SK-N-DZ (cell line): ENCODE results near the gene RBP7.
A peak's percentile ranks its signal among the peaks of the same experiment; 100 is the strongest.
"Not testable (repeated sequence)": the region's sequence is repeated elsewhere in the genome, so short reads cannot be mapped to it uniquely, and the experiment has no call there.

ENCODE experiments used
- DNase-seq: peaks from one replicate; pipeline ENCODE4 v3.0.0-alpha.2; 2015; ENCODE audit warnings: low spot score

RBP7 gene

DNA sequence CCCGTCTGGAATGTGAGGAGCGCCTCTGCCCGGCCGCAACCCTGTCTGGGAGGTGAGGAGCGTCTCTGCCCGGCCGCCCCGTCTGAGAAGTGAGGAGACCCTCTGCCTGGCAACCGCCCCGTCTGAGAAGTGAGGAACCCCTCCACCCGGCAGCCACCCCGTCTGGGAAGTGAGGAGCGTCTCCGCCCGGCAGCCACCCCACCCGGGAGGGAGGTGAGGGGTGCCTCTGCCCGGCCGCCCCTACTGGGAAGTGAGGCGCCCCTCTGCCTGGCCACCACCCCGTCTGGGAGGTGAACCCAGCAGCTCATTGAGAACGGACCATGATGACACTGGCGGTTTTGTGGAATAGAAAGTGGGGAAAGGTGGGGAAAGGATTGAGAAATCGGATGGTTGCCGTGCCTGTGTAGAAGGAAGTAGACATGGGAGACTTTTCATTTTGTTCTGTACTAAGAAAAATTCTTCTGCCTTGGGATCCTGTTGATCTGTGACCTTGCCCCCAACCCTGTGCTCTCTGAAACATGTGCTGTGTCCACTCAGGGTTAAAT lies 32.0 kb downstream of the RBP7 start:
- not testable (repeated sequence) for DNase-seq

DNA sequence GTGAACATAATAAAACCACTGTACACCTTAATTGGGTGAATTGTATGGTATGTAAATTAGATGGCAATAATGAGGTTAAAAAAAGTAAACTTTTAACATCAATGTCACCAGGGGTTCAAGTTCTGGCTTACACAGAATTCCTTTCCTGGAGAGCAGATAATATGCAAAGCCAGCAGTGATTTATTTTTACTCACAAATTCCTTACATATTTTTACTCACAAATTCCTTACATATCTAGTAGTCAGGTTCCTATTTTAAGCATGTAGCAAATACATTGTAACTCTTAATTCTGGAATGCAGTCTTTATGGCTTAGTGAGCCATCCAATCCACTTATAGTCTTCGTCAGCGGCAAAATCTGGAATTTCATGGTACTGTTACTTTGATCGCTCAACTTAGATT lies 34.4 kb downstream of the RBP7 start:
- no peak for DNase-seq

DNA sequence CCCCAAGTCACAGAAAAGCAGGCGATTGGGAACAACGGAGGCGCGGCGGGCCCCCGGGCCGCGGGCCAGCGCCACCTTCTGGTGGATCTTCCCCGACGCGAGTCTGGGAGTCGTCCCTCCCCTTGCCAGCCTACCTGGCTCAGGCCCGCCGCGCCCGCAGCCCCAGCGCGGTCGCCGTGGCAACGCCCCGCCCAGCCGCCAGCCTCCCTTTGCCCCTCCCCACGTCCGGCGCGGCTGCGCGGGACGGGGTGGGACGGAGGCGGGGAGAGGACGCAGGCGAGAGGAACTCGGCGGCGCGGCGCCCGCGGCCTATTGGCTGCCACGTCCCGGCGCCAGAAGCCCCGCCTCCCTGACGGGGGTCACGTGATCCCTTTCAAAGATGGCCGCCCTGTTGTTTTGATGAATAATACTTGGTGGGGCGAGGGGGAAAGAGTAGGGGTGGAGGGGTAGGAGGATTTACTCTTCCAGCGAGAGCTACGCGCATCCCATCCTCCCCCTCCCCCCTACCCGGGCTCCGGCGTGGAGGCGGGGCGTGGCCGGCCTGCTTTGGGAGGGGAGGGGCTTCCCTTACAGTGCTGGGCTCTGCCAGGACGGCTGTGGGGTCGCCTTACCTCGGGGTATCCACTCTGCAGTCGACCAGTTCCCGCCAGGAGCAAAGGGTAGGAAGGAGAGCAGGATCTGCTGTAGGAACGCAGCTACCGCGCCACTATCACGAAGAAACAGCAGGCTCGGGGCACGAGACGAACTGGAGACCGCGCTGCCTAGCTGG lies 35.7 kb downstream of the RBP7 start, which contains the start of gene UBE4B:
Gene UBE4B, plus strand, starts transcription at position 369 of the 769 bp plus-strand sequence. CDS start 713 bp downstream, outside the sequence.
- DNase-seq: peak; percentile 96

DNA sequence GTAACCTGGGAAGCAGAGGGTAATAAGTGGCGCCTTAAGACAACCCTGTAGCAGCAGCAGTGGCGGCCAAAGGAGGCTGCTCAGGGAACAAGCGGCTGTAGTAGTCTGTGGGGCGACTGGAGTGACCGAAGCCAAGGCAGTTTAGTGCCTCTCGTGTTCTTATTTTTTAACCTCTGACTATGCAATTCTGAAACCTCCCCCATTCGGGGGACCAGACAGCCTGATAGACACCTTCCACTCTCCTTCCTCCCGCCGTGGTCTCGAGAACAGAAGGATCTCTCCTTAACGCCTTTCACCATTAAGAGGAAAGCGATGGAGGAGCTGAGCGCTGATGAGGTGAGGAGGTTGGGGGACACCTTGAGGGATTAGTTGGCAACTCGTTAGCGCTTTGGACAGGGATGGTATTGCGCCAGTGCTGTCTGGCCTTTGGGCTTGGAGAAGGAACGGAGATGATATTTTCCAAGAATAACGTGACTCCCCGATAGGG lies 36.4 kb downstream of the RBP7 start:
- no peak for DNase-seq

DNA sequence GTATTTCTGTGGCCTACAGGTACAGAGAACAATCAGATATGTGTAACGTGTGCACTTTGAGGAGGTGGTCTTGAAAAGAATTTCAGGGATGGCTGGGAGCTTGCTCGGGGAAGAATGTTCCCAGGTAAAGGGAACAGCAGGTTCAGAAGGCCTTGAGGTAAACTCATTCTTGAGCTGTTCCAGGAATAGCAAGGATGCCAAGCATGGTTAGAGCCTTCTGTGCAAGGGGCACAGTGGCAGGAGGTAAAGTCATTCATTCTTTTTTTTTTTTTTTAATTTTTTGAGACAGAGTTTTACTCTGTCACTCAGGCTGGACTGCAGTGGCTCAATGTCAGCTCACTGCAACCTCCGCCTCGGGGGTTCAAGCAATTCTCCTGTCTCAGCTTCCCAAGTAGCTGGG lies 45.7 kb downstream of the RBP7 start:
- no peak for DNase-seq

DNA sequence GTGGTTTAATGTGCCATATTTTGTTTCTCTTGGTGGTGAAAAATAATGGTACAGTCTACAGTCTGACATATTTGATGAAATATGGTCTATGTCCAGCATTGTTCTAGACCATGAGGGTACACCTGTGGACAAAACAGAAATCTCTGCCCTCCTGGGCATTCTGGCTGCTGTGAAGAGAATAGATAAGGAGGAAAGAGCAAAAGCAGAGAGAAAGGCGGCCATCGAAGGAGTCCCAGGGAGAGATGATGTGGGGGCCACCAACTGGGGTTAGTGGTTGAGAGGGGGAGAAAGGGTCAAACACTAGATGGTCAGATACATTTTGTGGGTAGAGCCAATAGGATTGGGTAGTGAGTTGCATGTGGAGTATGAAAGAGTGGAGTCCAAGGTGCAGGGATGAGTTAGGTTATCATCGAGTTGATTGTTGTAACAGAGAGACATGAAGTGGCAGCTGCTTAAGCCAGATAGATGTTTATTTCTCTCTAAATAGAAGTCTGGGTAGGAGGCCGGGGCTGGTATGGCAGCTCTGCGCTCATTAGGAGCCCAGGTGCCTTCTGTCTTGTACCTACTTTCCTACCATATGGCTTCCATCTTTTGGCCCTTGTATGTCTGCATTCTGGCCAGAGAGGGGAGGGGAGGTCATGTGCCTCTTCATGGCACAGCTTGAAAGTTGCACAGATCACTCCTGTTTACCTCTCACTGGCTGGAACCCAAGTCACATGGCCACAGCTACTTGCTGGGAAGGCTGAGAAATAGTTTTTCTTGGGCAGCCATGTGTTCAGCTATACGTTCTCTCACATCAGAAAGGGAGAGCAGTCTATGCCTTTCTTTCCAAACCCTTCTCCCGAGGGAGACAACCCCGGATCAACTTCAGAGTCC lies 48.7 kb downstream of the RBP7 start:
- no peak for DNase-seq

DNA sequence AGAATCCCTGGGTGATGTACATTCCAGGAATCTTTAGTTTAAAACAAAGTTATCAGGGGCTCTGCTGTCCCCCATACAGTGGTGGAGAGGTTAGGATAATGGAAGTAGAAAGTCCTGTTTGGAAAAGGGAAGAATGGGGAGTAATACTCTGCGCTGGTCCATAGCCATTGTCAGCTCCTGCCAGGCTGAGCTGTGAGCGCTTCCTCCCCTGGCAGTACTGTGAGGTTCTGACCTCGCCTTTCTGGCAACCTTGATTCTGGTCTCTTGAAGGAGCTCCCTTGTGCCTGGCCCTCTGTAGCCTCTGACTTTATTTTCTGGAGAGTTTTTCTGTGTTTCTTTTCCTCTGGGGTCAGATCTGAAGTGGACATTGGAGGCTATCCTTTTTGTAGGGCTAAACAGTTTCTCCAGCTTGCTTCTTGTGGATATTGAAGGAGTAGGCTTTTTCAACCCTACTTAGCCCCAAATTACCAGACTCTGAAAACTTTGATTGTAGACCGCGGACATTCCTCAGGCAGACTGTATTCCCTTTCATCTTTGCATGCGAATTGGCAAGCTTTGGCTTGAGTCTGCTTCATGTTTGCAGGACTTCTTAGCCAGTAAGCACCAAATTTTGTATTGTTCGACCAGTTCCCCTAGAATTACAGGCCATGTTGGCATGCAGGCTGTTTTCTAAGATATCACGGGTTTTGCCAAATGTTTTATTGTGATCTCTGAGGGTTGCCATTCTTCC lies 49.5 kb downstream of the RBP7 start:
- DNase-seq: no peak

DNA sequence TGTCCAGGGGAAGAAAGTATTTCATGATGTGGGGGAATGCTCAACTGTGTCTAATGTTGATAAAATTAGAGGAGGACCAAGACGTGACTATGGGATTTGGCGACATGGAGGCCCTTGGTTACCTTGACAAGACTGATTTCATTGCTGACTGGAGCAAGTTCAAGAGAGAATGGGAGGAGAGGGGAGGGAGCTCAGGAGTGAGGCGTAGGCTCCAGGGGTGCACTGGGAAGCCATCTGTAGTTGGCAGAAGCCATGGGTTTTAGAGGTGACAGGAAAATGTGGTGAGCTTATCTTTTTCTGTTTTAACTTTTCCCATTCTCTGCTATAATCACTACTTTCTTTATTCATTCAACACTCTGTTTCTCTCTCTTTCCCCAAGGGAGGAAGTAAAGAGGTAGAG lies 51.6 kb downstream of the RBP7 start:
- DNase-seq: no peak

DNA sequence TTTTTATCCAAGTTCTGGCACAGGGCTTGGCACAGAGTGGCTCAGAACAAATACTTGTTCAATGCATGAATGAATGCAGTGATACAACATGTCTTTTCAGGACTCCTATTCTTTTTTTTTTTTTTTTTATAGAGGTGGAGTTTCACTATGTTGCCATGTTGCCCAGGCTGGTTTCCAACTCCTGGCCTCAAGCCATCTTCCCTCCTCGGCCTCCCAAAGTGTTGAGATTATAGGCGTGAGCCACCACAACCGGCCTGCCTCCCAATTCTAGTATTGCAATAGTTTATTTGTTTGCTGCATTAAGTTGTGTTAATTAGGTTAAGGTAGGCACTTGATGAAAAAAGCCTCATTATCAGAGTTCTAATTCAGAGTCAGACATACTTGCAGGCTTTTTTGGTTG lies 53.6 kb downstream of the RBP7 start:
- DNase-seq: no peak

DNA sequence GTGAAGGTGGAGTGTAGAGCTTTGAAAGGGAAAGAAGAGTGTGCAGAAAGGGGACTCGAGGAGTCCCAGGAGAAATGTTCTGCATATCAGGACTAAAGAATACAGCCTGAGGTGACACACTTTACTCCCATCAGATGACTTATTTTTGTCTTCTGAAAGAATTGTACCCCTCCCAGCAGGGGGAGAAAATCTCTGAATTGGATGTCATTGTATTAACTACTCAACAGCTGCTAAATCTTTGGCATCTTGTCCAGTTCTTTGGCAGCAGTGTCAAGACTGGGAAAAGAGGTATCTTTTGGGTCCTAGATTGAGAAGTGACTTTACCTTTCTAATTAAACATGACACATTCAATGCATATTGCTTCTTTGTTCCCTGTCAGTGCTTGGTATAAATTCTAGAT lies 54.6 kb downstream of the RBP7 start:
- DNase-seq: no peak

DNA sequence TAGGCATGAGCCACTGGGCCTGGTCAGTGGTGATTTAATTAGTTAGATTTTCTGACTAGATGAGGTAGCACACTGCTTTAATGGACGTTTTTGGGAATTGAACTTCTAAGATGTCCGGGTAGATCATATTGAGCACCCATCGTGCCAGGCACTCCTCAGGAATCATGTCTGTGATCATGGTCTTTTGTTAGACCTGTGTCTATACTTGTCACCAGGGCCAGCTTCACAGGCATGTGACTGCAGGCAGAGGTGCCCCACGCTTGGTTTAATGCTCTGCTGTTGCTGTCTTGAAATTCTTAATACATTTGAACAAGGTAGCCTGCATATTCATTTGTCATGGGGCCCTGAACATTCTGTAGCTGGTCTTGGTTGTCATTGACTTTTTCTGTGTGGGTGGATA lies 55.3 kb downstream of the RBP7 start:
- DNase-seq: no peak

DNA sequence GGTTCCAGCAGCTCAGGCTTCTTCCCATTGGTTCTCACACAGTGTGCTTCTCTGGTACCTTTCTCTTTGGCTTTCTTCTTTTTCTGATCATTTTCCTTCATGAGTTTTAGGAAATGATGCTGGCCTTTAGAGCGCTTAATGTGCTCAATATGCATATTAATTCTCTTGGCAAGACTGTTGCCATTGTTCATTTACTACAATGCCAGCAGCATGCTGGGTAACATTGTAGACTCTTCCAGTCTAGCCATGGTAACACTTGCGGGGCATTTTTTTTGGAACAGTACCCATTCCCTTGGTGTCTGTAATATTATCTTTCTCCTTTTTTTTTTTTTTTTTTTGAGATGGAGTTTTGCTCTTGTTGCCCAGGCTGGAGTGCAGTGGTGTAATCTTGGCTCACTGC lies 57.4 kb downstream of the RBP7 start:
- no peak for DNase-seq

DNA sequence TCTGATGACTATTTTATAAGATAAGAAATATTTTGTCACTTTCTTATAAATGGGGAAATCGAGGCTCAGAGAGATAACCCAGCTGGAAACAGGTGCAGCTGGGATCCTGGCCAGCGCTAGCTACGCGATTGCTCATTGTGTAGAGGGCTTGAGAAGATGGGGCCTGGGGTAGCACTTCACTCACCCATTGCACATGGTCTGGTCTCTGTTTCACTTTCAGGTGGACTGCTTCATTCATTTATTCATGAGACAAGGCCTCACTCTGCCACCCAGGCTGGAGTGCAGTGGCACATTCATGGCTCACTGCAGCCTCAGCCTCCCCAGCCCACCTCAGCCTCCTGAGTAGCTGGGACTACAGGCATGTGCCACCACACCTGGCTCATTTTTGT lies 59.6 kb downstream of the RBP7 start:
- no peak for DNase-seq

DNA sequence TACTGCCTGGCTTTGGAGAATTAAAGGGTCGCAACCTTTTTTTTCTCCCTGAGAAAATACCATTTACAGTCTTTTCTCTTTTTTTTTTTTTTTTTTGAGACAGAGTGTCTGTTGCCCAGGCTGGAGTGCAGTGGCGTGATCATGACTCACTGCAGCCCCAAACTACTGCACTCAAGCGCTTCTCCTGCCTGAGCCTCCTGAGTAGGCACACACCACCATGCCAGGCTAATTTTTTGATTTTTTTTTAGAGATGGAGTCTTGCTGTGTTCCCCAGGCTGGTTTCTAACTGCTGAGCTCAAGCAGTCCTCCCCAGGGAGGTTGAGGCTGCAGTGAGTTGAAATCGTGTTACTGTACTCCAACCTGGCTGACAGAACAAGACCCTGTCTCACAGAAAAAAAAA lies 60.3 kb downstream of the RBP7 start:
- DNase-seq: no peak

DNA sequence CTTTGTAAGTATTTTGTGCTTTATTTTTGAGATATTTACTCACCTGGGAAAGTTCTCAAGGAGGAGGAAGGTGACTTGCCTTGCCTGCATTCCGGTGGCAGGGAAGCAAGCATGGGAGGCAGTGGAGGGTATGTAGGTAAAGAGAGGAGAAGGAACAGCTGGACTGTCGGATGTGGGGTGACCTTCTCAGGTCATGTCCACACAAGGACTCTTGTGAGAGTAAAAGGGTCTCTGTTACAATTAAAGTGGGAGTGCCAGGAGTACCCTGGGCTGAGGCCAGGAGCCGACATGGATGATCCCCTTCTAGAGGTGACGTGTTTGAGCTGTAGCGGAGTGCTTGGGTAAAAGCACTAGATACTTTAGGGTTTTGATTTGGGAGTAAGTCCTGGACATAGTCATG lies 60.8 kb downstream of the RBP7 start:
- DNase-seq: no peak

DNA sequence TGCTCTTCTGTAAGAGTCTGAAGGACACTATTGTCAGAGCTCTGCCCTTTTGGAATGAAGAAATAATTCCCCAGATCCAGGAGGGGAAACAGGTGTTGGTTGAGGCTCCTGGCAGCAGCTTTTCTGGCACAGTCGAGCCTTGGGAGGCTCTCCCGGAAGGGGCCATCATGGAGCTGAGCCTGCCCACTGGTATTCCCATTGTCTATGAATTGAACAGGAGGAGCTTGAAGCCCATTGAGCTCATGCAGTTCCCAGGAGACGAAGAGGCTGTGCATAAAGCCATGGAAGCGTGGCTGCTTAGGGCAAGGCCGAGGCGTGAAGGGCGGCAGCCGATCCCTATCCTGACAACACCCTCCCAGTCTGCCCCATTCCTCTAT lies 62.3 kb downstream of the RBP7 start:
- no peak for DNase-seq

DNA sequence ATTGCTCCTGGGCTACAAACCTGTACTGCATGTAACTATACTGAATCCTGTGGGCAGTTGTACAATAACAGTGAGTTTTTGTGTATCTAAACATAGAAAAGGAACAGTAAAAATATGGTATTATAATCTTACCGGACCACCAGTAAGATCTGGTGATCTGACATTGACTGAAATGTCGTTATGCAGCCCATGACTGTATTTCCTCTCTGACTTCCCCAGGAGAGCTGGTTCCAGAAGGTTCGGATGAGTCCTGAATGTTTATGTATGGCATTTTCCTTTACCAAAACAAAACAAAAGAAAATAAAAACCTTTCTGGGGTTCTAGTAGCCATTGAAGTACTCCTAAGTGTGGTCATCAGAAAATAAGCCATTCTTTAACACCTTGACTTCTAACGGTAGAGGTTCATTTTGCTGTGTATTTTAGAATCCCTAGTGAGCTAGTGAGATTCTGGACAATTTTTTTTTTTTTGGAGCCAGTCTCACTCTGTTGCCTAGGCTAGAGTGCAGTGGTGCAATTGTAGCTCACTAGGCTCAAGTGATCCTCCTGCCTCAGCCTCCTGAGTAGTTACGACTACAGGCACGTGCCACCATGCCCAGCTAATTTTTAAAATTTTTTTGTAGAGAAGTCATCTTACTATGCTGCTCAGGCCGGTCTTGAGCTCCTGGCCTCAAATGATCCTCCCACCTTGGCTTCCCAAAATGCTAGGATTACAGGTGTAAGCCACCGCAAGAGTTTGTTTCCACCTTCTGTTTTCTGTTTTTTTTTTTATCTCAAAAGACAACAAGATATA lies 63.5 kb downstream of the RBP7 start:
- DNase-seq: no peak

DNA sequence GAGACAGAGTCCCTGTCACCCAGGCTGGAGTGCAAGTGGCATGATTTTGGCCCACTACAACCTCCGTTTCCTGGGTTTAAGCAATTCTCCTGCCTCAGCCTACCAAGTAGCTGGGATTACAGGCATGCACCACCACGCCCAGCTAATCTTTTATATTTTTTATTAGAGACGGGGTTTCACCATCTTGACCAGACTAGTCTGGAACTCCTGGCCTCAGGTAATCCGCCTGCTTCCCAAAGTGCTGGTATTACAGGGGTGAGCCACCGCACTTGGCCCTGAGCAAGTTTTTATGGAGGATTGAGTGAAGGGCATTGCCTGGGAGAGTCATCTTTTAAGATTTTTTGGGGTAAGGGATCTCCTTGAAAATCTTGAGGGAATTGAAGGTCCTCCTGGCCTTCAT lies 64.2 kb downstream of the RBP7 start:
- no peak for DNase-seq

DNA sequence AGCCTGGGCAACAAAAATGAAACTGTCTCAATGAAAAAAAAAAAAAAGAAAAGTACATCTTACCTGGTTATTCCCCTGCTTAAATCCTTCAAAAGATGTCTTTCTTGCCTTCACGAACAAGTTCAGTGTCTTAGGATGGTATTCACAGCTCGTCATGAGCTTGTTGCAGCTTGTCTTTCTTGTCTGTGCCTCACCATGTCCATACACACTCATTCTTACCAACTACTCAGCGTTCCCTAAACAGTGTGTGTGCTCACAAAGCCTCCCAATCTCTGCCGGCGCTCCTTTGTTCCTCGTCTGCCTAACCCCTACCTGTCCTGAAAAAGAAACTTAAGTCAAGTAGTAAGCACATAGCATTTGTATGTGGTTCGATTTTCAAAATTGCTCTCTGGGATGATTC lies 66.8 kb downstream of the RBP7 start:
- DNase-seq: no peak

DNA sequence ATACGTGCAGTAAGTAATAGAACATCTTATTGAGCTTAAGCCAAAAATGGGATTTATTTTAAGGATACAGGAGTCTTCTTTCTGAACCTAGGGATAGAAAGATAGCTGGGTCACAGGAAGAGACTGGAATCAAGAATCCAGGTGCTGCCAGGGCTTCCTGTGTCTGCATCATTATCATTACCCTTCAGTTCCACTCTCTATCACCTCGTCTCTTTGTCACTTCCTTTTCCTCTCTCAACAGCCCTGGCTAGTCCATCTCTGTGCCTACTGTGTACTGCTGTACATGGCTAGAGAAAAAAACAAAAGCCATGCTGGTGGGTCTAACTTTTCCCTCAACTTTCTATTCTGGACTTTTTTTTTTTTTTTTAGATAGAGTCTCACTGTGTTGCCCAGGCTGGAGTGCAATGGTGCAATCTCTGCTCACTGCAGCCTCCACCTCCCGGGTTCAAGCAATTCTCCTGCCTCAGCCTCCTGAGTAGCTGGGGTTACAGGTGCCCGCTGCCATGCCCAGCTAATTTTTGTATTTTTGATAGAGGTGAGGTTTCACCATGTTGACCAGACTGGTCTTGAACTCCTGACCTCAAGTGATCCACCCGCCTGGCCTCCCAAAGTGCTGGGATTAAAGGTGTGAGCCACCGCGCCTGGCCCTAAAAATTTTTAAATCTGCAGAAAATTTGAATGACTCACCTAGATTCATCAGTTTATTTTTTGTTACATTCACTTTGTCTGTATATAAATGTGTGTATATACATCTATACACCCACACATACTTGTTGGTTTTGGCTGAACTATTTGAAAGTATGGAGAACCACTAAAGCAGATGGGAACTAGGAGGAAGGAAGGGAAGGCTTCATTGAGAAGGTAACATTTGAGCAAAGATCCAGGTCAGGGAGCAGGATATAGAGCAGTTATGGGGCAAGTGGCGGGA lies 67.7 kb downstream of the RBP7 start:
- no peak for DNase-seq
